ENCODE results near the gene CDC40.
"Not testable (repeated sequence)": the region's sequence is repeated elsewhere in the genome, so short reads cannot be mapped to it uniquely, and the experiment has no call there.

CDC40 gene

DNA sequence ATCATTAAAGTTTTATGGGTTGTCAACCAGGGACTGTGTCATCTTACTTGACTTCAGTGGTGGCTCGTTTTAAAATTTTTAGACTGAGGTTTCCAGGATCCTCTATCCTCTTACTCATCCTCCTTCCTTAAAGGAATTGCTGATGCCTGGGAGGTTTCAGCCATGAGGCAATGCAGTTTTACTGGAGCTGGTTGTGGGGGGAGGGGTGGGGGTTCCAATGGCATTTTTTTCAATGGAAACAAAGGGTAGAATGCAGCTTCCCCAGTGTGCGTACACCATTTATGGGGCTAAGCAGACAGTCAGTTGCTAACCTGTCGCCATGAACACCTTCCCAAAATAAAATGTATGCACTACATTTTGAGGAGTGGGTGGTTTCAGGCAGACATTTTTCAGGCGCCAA is 89.9 kb downstream of the CDC40 start:
- H3F3A ChIP-seq (ENCODE audit: insufficient read depth, low read length): no peaks in the 10 kb centered on the region
- no peak for TF ChIP-seq EZH2 (IDR thresholded peaks at IDR 0.05; ENCODE audit: borderline replicate concordance, low read length)
- TF ChIP-seq, protein P1, sequence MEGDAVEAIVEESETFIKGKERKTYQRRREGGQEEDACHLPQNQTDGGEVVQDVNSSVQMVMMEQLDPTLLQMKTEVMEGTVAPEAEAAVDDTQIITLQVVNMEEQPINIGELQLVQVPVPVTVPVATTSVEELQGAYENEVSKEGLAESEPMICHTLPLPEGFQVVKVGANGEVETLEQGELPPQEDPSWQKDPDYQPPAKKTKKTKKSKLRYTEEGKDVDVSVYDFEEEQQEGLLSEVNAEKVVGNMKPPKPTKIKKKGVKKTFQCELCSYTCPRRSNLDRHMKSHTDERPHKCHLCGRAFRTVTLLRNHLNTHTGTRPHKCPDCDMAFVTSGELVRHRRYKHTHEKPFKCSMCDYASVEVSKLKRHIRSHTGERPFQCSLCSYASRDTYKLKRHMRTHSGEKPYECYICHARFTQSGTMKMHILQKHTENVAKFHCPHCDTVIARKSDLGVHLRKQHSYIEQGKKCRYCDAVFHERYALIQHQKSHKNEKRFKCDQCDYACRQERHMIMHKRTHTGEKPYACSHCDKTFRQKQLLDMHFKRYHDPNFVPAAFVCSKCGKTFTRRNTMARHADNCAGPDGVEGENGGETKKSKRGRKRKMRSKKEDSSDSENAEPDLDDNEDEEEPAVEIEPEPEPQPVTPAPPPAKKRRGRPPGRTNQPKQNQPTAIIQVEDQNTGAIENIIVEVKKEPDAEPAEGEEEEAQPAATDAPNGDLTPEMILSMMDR (IDR thresholded peaks at IDR 0.05; ENCODE audit: low read length): no peak
- no peaks in the 10 kb centered on the region for H3K36me3 ChIP-seq (ENCODE audit: insufficient read depth, low read length)
- no peak overlapping the region for H3K9ac ChIP-seq (ENCODE audit: low read length)
- no peaks in the 10 kb centered on the region for H3K79me2 ChIP-seq (ENCODE audit: insufficient read depth, low read length)
- H3K4me1 ChIP-seq (ENCODE audit: insufficient read depth, low read length, severe bottlenecking): no peaks in the 10 kb centered on the region
- no peaks in the 10 kb centered on the region for H3K27me3 ChIP-seq (ENCODE audit: insufficient read depth, low read length)
- no peaks in the 10 kb centered on the region for H4K20me1 ChIP-seq (ENCODE audit: insufficient read depth, low read length)
- H3K4me3 ChIP-seq (ENCODE audit: low read depth, low read length, poor library complexity, severe bottlenecking): no peak overlapping the region
- H3K4me2 ChIP-seq (ENCODE audit: low read length): no peak overlapping the region
- H3K9me2 ChIP-seq (ENCODE audit: low read depth, low read length): no peaks in the 10 kb centered on the region
- H3K9me3 ChIP-seq (ENCODE audit: low read length): no peaks in the 10 kb centered on the region
- no peak overlapping the region for H2AFZ ChIP-seq (ENCODE audit: low read length)
- H3K27ac ChIP-seq (ENCODE audit: low read depth, low read length, poor library complexity, severe bottlenecking): no peak overlapping the region

DNA sequence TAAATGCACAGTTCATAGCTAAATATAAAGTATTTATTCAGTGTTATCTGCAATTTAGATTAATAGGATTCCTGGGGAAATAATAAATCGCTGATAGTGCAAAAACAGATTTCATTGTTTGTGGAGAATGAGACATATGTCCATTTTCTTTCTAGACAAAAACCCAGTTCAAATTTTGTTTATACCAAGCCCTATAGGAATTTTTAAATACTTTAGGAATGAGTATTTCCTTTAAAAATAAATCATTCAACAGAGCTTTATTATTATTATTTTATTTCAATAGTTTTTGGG is 91.5 kb downstream of the CDC40 start:
- Histone ChIP-seq H3K4me1 (ENCODE audit: insufficient read depth, low read length, severe bottlenecking) (no peaks in the 10 kb centered on the region), H3K36me3 (ENCODE audit: insufficient read depth, low read length) (no peaks in the 10 kb centered on the region), H3K4me3 (ENCODE audit: low read depth, low read length, poor library complexity, severe bottlenecking) (no peak overlapping the region), H3K27me3 (ENCODE audit: insufficient read depth, low read length) (no peaks in the 10 kb centered on the region), H4K20me1 (ENCODE audit: insufficient read depth, low read length) (no peaks in the 10 kb centered on the region), H3K27ac (ENCODE audit: low read depth, low read length, poor library complexity, severe bottlenecking) (no peak overlapping the region), H3K9ac (ENCODE audit: low read length) (no peak overlapping the region), H3F3A (ENCODE audit: insufficient read depth, low read length) (no peaks in the 10 kb centered on the region), H3K79me2 (ENCODE audit: insufficient read depth, low read length) (no peaks in the 10 kb centered on the region), H3K9me3 (ENCODE audit: low read length) (no peaks in the 10 kb centered on the region), H3K4me2 (ENCODE audit: low read length) (no peak overlapping the region), H2AFZ (ENCODE audit: low read length) (no peak overlapping the region), H3K9me2 (ENCODE audit: low read depth, low read length) (no peaks in the 10 kb centered on the region)
- TF ChIP-seq, protein P1 (IDR thresholded peaks at IDR 0.05; ENCODE audit: low read length): no peak
- TF ChIP-seq EZH2 (IDR thresholded peaks at IDR 0.05; ENCODE audit: borderline replicate concordance, low read length): no peak

DNA sequence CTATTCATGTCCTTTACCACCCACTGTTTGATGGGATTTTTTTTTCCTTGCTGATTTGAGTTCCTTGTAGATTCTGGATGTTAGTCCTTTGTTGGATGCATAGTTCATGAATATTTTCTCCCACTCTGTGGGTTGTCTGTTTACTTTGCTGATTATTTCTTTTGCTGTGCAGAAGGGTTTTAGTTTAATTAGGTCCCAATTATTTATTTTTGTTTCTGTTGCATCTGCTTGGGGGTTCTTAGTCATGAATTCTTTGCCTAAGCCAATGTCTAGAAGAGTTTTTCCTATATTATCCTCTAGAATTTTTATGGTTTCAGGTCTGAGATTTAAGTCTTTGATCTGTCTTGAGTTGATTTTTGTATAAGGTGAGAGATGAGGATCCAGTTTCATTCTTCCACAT is 92.6 kb downstream of the CDC40 start:
- H3K9ac ChIP-seq (ENCODE audit: low read length); H3K9me3 ChIP-seq (ENCODE audit: low read length); H3K4me1 ChIP-seq (ENCODE audit: insufficient read depth, low read length, severe bottlenecking); H3K9me2 ChIP-seq (ENCODE audit: low read depth, low read length); H3K36me3 ChIP-seq (ENCODE audit: insufficient read depth, low read length); H2AFZ ChIP-seq (ENCODE audit: low read length); H4K20me1 ChIP-seq (ENCODE audit: insufficient read depth, low read length); H3K79me2 ChIP-seq (ENCODE audit: insufficient read depth, low read length); H3F3A ChIP-seq (ENCODE audit: insufficient read depth, low read length); H3K27me3 ChIP-seq (ENCODE audit: insufficient read depth, low read length); H3K27ac ChIP-seq (ENCODE audit: low read depth, low read length, poor library complexity, severe bottlenecking); H3K4me2 ChIP-seq (ENCODE audit: low read length); H3K4me3 ChIP-seq (ENCODE audit: low read depth, low read length, poor library complexity, severe bottlenecking): not testable (repeated sequence)

DNA sequence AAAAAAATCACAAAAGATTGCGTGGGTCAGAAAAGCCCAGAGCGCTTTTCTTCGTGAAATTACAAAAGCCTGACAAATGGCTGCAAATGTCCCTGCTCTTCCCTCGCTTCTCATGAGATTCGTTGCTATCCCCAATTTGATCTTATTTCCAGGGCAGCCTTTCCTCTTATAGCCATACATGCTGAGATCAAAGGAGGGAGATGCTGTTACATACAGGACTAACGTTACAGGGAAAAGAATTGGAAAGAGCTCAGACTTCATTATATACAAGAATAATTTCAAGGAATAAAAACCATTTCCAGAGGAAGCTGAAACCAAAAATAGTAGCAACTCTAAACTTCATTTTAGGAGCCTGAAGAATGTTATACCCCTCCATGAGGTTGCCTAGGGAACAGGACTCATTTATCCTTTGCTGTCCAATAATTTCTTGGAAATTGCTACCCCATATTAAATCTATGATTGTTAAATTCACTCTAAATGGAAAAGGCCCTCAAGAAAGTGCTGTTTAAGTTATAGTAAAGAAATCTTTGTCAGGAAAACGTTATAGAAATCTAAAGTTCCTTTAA is 97.0 kb downstream of the CDC40 start:
- Histone ChIP-seq H3F3A (ENCODE audit: insufficient read depth, low read length) (no peaks in the 10 kb centered on the region), H3K27ac (ENCODE audit: low read depth, low read length, poor library complexity, severe bottlenecking) (no peak overlapping the region), H2AFZ (ENCODE audit: low read length) (no peak overlapping the region), H3K27me3 (ENCODE audit: insufficient read depth, low read length) (no peaks in the 10 kb centered on the region), H3K9ac (ENCODE audit: low read length) (no peak overlapping the region), H3K79me2 (ENCODE audit: insufficient read depth, low read length) (no peaks in the 10 kb centered on the region), H3K9me2 (ENCODE audit: low read depth, low read length) (no peaks in the 10 kb centered on the region), H4K20me1 (ENCODE audit: insufficient read depth, low read length) (no peaks in the 10 kb centered on the region), H3K4me1 (ENCODE audit: insufficient read depth, low read length, severe bottlenecking) (no peaks in the 10 kb centered on the region), H3K36me3 (ENCODE audit: insufficient read depth, low read length) (no peaks in the 10 kb centered on the region), H3K4me3 (ENCODE audit: low read depth, low read length, poor library complexity, severe bottlenecking) (no peak overlapping the region), H3K4me2 (ENCODE audit: low read length) (no peak overlapping the region), H3K9me3 (ENCODE audit: low read length) (no peaks in the 10 kb centered on the region)
- no peak for TF ChIP-seq EZH2 (IDR thresholded peaks at IDR 0.05; ENCODE audit: borderline replicate concordance, low read length)
- TF ChIP-seq, protein P1 (IDR thresholded peaks at IDR 0.05; ENCODE audit: low read length): no peak
